K562 (cell line): ENCODE data around the gene BLCAP. TPM values are rescaled to one million over a fixed set of nuclear protein-coding genes. Genes with fewer than 3 reads are reported as not detected.
A peak's percentile ranks its signal among the peaks of the same experiment; 100 is the strongest.

Experiments used
- ARID4B ChIP-seq: sonication (generic); formaldehyde crosslinking; IDR thresholded peaks from 2 replicates; pipeline ENCODE4 v1.8.0; 2022; ENCODE audit warnings: mild to moderate bottlenecking, missing genetic modification reagents
- BRF2 ChIP-seq: IDR thresholded peaks from 3 replicates; pipeline ENCODE4 v1.6.1; 2011; ENCODE audit warnings: borderline replicate concordance, mild to moderate bottlenecking; ENCODE audit not compliant: insufficient read length, insufficient read depth
- ERF ChIP-seq: fragments of 450-650 bp; formaldehyde crosslinking; IDR thresholded peaks from 2 replicates; pipeline ENCODE4 v1.4.0; 2020; ENCODE audit warnings: mild to moderate bottlenecking, mixed read lengths
- ESRRA ChIP-seq: fragments of 450-650 bp; IDR thresholded peaks from 2 replicates; pipeline ENCODE4 v1.6.1; 2014; ENCODE audit warnings: low read depth, mild to moderate bottlenecking, moderate library complexity, borderline replicate concordance
- HEY1 ChIP-seq: fragments of 250-450 bp; sonication (Bioruptor Pico); IDR thresholded peaks from 2 replicates; pipeline ENCODE4 v1.5.0; 2020; ENCODE audit warnings: mild to moderate bottlenecking, moderate library complexity, borderline replicate concordance
- ZKSCAN8 ChIP-seq: fragments of 200-800 bp; sonication (Bioruptor generic); IDR thresholded peaks from 2 replicates; pipeline ENCODE4 v1.6.1; 2016; ENCODE audit warnings: missing genetic modification characterization, missing compliant biosample characterization
- ZNF699 ChIP-seq: fragments of 250-450 bp; sonication (Bioruptor Pico); IDR thresholded peaks from 2 replicates; pipeline ENCODE4 v1.8.0; 2021; ENCODE audit warnings: mild to moderate bottlenecking, moderate library complexity; ENCODE audit not compliant: insufficient replicate concordance
- polyA plus RNA-seq, 8 experiments: library from polyadenylated mRNA; depleted of rRNA in 4 of 8; stranded (reverse) in 5 of 8; unstranded in 3 of 8; fragments of >200 nt; fragmentation: Nextera tagmentation in 2 of 8; fragmentation: Illumina TruSeq in 1 of 8; extraction: Ambion mirVana in 2 of 8; extraction: Trizol in 1 of 8; gene quantifications; 2 replicates each; pipeline versions ENCODE4 v1.2.1 to v1.2.3, GENCODE V29; 2011 to 2014; ENCODE audit warnings: inconsistent platforms in 1 of 8, missing spikeins in 1 of 8
- total RNA-seq, 7 experiments: library from RNA; depleted of rRNA in 6 of 7; stranded (reverse); fragments of >200 nt in 6 of 7; fragmentation: Illumina TruSeq in 2 of 7; extraction: Trizol in 2 of 7; gene quantifications; 2 replicates each; pipeline versions ENCODE4 v1.2.1 to v1.2.3, GENCODE V29; 2011 to 2021; ENCODE audit warnings: low replicate concordance in 1 of 7
- TF ChIP-seq, protein P1 (sequence below): fragments of 450-650 bp; IDR thresholded peaks from one replicate; pipeline ENCODE4 v1.6.1; 2018; ENCODE audit warnings: mild to moderate bottlenecking, moderate library complexity; ENCODE audit not compliant: partially characterized antibody
- TF ChIP-seq, protein P2 (sequence below): sonication (generic); formaldehyde crosslinking; IDR thresholded peaks from 2 replicates; pipeline ENCODE4 v1.8.0; 2022; ENCODE audit warnings: mild to moderate bottlenecking, missing genetic modification reagents, borderline replicate concordance
- TF ChIP-seq, protein P3 (sequence below): fragments of 250-450 bp; sonication (Bioruptor Pico); IDR thresholded peaks from 2 replicates; pipeline ENCODE4 v1.9.0; 2021; ENCODE audit warnings: mild to moderate bottlenecking, inconsistent platforms
- TF ChIP-seq, protein P4 (sequence below): fragments of 450-650 bp; IDR thresholded peaks from 2 replicates; pipeline ENCODE4 v1.7.0; 2016; ENCODE audit warnings: borderline replicate concordance

Gene BLCAP
- total and polyA plus RNA-seq, 9 of the 15 experiments (the other 6 are each of a cell fraction or from before 2014, with no cell fraction given): 16.9 to 41.5 (median 27.6) TPM

DNA sequence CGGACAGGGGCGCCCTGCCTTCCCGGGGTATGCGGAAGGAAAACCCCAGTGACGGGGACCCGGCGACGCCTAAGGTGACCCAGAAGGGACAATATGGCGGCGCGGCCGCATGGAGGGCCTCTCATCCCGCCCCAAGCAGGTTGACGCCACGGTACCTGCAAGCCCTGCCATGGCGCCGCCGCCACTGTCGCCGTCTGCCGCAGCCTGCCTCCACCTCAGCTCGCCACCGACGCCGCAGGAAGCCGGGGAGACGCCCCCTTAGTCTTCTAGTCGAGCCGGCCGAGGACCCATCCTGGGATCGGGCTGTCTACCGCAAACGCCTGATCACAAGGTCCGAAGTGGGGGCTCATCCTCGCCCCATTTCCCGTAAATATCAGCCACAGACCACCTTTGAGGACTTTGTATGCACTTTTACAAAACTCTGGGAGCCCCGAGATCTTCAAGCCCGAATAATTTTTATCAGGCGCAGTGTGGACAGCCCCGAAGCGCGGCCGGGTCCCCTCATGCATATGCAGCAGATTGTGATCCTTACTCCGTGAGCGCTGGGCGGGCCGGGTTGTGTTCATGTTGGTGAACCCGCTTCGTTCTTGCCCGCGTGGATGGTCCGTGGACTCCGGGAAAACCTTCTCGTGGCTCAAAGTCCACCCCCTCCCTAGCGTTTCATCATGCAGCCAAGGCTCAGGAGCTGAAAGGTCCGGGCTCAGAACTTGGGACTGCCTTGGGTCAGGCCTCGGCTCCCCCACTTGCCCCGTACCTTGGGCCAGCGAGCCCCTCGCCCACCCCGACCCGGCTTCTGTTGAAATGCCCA, at the start of gene BLCAP (continued):
- TF ChIP-seq, protein P1, sequence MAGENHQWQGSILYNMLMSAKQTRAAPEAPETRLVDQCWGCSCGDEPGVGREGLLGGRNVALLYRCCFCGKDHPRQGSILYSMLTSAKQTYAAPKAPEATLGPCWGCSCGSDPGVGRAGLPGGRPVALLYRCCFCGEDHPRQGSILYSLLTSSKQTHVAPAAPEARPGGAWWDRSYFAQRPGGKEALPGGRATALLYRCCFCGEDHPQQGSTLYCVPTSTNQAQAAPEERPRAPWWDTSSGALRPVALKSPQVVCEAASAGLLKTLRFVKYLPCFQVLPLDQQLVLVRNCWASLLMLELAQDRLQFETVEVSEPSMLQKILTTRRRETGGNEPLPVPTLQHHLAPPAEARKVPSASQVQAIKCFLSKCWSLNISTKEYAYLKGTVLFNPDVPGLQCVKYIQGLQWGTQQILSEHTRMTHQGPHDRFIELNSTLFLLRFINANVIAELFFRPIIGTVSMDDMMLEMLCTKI: no peak
- peak; percentile 69; the same call in 1 of the 2 replicates for TF ChIP-seq ERF (CRISPR knock-in tag)
- TF ChIP-seq, protein P2, sequence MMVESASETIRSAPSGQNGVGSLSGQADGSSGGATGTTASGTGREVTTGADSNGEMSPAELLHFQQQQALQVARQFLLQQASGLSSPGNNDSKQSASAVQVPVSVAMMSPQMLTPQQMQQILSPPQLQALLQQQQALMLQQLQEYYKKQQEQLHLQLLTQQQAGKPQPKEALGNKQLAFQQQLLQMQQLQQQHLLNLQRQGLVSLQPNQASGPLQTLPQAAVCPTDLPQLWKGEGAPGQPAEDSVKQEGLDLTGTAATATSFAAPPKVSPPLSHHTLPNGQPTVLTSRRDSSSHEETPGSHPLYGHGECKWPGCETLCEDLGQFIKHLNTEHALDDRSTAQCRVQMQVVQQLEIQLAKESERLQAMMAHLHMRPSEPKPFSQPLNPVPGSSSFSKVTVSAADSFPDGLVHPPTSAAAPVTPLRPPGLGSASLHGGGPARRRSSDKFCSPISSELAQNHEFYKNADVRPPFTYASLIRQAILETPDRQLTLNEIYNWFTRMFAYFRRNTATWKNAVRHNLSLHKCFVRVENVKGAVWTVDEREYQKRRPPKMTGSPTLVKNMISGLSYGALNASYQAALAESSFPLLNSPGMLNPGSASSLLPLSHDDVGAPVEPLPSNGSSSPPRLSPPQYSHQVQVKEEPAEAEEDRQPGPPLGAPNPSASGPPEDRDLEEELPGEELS (CRISPR knock-in tag): no peak
- TF ChIP-seq ESRRA: peak; percentile 92
- TF ChIP-seq ZKSCAN8 (CRISPR knock-in tag): no peak
- TF ChIP-seq, protein P3, sequence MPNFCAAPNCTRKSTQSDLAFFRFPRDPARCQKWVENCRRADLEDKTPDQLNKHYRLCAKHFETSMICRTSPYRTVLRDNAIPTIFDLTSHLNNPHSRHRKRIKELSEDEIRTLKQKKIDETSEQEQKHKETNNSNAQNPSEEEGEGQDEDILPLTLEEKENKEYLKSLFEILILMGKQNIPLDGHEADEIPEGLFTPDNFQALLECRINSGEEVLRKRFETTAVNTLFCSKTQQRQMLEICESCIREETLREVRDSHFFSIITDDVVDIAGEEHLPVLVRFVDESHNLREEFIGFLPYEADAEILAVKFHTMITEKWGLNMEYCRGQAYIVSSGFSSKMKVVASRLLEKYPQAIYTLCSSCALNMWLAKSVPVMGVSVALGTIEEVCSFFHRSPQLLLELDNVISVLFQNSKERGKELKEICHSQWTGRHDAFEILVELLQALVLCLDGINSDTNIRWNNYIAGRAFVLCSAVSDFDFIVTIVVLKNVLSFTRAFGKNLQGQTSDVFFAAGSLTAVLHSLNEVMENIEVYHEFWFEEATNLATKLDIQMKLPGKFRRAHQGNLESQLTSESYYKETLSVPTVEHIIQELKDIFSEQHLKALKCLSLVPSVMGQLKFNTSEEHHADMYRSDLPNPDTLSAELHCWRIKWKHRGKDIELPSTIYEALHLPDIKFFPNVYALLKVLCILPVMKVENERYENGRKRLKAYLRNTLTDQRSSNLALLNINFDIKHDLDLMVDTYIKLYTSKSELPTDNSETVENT (CRISPR knock-in tag): no peak
- TF ChIP-seq ZNF699: no peak
- no peak for TF ChIP-seq HEY1 (CRISPR knock-in tag)
- peak; percentile 83 for TF ChIP-seq ARID4B (CRISPR knock-in tag)
- TF ChIP-seq, protein P4, sequence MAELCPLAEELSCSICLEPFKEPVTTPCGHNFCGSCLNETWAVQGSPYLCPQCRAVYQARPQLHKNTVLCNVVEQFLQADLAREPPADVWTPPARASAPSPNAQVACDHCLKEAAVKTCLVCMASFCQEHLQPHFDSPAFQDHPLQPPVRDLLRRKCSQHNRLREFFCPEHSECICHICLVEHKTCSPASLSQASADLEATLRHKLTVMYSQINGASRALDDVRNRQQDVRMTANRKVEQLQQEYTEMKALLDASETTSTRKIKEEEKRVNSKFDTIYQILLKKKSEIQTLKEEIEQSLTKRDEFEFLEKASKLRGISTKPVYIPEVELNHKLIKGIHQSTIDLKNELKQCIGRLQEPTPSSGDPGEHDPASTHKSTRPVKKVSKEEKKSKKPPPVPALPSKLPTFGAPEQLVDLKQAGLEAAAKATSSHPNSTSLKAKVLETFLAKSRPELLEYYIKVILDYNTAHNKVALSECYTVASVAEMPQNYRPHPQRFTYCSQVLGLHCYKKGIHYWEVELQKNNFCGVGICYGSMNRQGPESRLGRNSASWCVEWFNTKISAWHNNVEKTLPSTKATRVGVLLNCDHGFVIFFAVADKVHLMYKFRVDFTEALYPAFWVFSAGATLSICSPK: no peak
- no peak for TF ChIP-seq BRF2
